GM12801 (cell line): ENCODE measurements around the gene NMBR.

Experiments used
- TF ChIP-seq, protein P1 (sequence below): IDR thresholded peaks from one replicate; pipeline ENCODE4 v1.5.1; 2011; ENCODE audit warnings: control low read depth; ENCODE audit not compliant: insufficient read length; ENCODE audit errors: extremely low read depth

The NMBR gene

DNA sequence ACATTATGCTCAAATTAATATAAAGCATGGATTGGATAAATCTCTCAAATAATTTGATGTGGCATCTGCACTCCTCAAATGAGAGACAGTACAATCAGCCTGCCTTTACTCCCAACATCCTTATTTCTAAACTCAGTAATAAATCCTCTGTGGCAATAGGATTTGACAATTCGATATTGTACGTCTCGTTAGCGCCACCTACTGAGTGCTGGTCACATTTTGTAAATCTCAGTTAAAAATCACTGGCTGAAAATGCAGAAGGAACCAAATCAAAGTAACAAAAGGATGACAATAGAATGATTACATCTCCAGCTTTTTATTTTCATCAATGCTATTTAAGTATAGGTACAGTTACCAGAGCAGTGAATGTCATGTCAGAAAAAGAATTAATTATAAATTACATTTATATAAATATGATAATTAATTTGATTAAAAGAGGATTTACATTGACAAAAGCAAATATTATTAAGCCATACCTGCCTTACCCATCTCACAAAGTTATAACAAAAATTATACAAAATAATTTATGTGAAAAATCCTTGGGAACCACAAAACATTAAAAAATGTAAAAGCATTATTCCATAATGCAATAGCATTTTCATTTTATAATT is 34.4 kb downstream of the NMBR start:
- TF ChIP-seq, protein P1, sequence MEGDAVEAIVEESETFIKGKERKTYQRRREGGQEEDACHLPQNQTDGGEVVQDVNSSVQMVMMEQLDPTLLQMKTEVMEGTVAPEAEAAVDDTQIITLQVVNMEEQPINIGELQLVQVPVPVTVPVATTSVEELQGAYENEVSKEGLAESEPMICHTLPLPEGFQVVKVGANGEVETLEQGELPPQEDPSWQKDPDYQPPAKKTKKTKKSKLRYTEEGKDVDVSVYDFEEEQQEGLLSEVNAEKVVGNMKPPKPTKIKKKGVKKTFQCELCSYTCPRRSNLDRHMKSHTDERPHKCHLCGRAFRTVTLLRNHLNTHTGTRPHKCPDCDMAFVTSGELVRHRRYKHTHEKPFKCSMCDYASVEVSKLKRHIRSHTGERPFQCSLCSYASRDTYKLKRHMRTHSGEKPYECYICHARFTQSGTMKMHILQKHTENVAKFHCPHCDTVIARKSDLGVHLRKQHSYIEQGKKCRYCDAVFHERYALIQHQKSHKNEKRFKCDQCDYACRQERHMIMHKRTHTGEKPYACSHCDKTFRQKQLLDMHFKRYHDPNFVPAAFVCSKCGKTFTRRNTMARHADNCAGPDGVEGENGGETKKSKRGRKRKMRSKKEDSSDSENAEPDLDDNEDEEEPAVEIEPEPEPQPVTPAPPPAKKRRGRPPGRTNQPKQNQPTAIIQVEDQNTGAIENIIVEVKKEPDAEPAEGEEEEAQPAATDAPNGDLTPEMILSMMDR, result peak; percentile 34

DNA sequence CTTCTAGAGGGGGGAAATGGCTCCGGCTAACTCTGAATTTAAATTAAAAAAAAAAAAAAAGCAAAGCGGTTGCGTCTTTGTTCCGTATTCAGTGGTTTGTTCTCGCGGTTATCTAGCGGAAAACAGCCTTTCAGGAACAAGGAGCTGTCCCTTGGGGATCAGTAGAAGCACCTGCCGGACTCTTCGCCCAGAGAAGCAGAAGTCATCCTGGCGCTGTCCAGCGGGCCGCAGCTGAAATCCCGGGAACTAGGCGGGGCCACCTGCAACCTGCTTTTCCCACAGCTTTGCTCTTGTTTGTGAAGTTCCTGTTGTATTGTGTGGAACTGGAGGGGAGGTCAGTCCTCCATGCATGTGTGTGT is 58.1 kb downstream of the NMBR start:
- TF ChIP-seq, protein P1, result no peak

DNA sequence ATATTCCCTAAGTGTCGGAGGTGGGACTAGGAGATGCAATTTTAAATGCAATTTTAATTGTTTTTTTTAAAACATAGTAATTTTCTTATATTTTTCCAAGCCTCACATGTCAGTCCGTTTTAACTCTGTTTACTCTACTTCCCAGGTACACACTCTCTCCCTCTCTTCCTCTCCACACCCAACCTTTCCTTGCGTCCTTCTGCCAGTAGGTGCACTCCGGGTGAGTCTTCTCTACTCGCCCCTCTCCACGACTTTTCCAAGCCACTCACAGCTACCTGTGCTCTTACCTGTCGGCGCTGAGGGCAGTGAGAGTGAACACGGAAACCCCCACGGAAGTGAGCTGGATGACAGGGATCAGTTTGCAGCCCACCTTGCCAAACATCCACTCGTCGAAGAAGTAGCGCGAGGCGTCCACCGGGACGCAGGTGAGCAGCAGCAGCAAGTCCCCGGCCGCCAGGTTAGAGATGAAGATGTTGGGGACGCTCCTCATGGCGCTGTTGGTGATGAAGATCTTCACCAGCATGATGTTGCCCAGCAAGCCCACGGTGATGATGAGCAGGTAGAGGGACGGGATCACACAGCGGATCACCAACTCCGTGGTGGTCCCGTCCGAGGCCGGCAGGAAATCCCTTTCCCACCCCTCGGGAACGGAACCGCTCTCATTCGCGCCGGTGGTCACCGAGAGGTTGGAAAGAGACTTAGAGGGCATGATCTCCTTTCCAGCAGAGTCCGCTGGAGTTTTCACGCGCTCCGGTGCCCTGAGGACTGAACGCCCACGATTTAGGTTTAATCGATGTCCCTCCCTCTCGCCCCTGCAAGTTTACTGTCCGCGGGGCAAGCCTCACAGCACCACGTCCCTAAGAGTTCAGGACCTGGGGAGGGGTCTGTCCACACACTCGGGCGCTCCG is 58.7 kb downstream of the NMBR start:
- TF ChIP-seq, protein P1, result no peak

DNA sequence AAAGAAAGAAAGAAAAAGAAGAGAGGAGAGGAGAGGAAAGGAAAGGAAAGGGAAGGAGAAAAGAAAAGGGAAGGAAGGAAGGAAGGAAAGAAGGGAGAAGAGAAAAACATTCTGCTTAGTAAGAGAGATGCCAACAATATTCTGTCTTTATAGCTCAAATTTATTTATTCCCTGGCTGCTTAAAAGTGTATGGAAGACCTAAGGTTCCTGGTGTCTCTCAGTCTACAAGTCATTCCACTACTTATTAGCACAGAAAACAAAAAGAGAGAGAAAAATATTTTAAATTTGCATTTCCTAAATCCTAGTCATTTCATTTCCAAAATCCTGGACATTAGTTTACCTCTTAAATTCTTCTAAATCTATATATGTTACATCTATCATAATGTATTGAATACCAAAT is 67.8 kb downstream of the NMBR start:
- TF ChIP-seq, protein P1, result no peak

DNA sequence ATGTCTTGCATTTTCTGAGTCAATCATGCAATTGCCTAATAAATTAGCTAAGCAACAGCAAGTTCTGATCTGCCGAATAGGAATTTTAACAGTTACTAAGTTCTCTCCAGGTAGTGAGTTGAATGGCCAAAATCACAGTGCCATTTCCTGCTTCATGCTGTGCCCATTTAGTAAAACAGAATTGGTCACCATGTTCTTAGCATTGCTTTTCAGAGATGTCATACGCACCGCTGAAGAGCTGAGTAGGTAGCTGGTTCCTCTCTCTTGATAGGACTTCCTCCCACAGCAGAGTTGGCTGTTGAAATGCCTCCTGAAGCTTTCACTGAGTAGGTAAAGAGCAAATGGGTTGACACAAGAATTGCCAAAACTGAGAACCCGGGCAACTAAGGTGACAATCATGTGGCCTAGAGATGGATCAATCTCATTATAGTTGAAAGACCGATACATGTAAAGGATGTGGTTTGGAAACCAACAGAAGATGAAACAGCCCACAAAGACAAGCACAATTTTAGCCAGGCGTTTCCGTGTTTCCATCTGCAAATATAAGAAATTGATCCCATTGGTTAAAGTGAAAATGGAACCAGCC is 71.3 kb downstream of the NMBR start:
- TF ChIP-seq, protein P1, result no peak

DNA sequence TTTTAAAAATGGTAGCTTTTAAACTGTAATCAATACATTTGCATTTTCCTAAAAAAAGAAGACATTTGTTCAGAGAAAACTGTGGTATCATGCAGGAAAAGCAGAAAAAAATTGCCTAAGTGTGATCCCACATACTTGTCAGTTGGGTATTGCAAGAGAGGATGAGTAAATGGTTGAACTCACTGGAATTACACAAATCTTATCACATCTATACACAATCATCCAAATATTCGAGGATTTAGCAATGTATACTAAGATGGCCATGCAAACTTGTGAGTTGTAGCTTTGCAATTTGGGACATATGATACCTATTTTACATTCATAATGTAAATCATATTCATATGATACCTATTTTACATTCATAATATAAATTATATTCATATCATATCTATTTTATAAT is 72.4 kb downstream of the NMBR start:
- TF ChIP-seq, protein P1, result no peak

DNA sequence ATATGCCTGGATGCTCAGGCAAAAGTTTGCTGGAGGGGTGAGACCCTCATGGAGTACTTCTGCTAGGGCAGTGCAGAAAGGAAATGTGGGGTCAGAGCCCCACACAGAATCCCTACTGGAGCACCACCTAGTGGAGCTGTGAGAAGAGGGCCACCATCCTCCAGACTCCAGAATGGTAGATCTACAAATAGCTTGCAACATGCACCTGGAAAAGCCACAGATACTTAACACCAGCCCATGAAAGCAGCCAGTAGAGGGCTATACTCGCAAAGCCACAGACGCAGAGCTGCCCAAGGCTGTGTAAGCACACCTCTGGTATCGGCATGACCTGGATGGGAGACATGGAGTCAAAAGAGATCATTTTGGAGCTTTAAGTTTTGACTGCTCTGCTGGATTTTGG is 74.9 kb downstream of the NMBR start:
- TF ChIP-seq, protein P1, result no peak
